SK-N-SH treated with all-trans-retinoic acid at 6 μM for 48 hours (cell line): Measurements from ENCODE around the gene KRT82.

ENCODE experiments used
- ATAC-seq: fragments of 200-7000 bp; cut with Tn5 transposase; 3 replicates; pipeline ENCODE4 v1.9.1; 2020; ENCODE audit warnings: mild to moderate bottlenecking, moderate library complexity
- ARNTL ChIP-seq: fragments of 450-650 bp; formaldehyde crosslinking; IDR thresholded peaks from 2 replicates; pipeline ENCODE4 v1.5.0; 2020; ENCODE audit warnings: low read depth, mild to moderate bottlenecking, moderate library complexity, borderline replicate concordance
- BACH2 ChIP-seq: fragments of 250-450 bp; sonication (Bioruptor Pico); IDR thresholded peaks from 2 replicates; pipeline ENCODE4 v1.9.0; 2021; ENCODE audit warnings: mild to moderate bottlenecking, borderline replicate concordance
- CSDC2 ChIP-seq: fragments of 250-450 bp; sonication (Bioruptor Pico); IDR thresholded peaks from 2 replicates; pipeline ENCODE4 v1.5.0; 2020; ENCODE audit warnings: mild to moderate bottlenecking, moderate library complexity
- ESRRG ChIP-seq: fragments of 250-450 bp; sonication (Bioruptor Pico); IDR thresholded peaks from 2 replicates; pipeline ENCODE4 v1.6.1; 2021; ENCODE audit warnings: mild to moderate bottlenecking
- GLIS3 ChIP-seq: fragments of 250-450 bp; sonication (Bioruptor Pico); IDR thresholded peaks from 2 replicates; pipeline ENCODE4 v1.5.0; 2020; ENCODE audit warnings: mild to moderate bottlenecking, moderate library complexity
- ISL1 ChIP-seq: fragments of 250-450 bp; sonication (Bioruptor Pico); IDR thresholded peaks from 2 replicates; pipeline ENCODE4 v2.1.2; 2022; ENCODE audit warnings: mild to moderate bottlenecking, moderate library complexity
- OSR1 ChIP-seq: fragments of 250-450 bp; sonication (Bioruptor Pico); IDR thresholded peaks from 2 replicates; pipeline ENCODE4 v1.8.0; 2022; ENCODE audit warnings: moderate library complexity, mild to moderate bottlenecking, inconsistent platforms
- PPARA ChIP-seq: fragments of 250-450 bp; sonication (Bioruptor Pico); IDR thresholded peaks from 2 replicates; pipeline ENCODE4 v1.5.0; 2020; ENCODE audit warnings: mild to moderate bottlenecking, borderline replicate concordance
- RARB ChIP-seq: fragments of 250-450 bp; sonication (Bioruptor Pico); IDR thresholded peaks from 2 replicates; pipeline ENCODE4 v1.8.0; 2021; ENCODE audit warnings: mild to moderate bottlenecking, moderate library complexity
- SNAI2 ChIP-seq: fragments of 250-450 bp; sonication (Bioruptor Pico); IDR thresholded peaks from 2 replicates; pipeline ENCODE4 v1.5.0; 2020; ENCODE audit warnings: mild to moderate bottlenecking, moderate library complexity
- TCF4 ChIP-seq: fragments of 250-450 bp; sonication (Bioruptor Pico); IDR thresholded peaks from 2 replicates; pipeline ENCODE4 v1.8.0; 2021; ENCODE audit warnings: mild to moderate bottlenecking, moderate library complexity, borderline replicate concordance
- ZC3H10 ChIP-seq: fragments of 250-450 bp; sonication (Bioruptor Pico); IDR thresholded peaks from 2 replicates; pipeline ENCODE4 v1.5.1; 2021; ENCODE audit warnings: mild to moderate bottlenecking, moderate library complexity
- ZFP3 ChIP-seq: fragments of 250-450 bp; sonication (Bioruptor Pico); IDR thresholded peaks from 2 replicates; pipeline ENCODE4 v1.5.0; 2020; ENCODE audit warnings: mild to moderate bottlenecking, moderate library complexity
- ZFP30 ChIP-seq: fragments of 450-650 bp; formaldehyde crosslinking; IDR thresholded peaks from 2 replicates; pipeline ENCODE4 v1.5.0; 2022; ENCODE audit warnings: mild to moderate bottlenecking, moderate library complexity
- ZNF565 ChIP-seq: fragments of 450-650 bp; formaldehyde crosslinking; conservative IDR thresholded peaks from 2 replicates; pipeline ENCODE4 v1.5.0; 2020; ENCODE audit warnings: low read depth, mild to moderate bottlenecking, moderate library complexity
- ZNF70 ChIP-seq: fragments of 450-650 bp; formaldehyde crosslinking; IDR thresholded peaks from 2 replicates; pipeline ENCODE4 v1.5.0; 2020; ENCODE audit warnings: mild to moderate bottlenecking, moderate library complexity
- ZNF8 ChIP-seq: fragments of 450-650 bp; formaldehyde crosslinking; IDR thresholded peaks from 2 replicates; pipeline ENCODE4 v1.5.0; 2020; ENCODE audit warnings: mild to moderate bottlenecking, moderate library complexity
- TF ChIP-seq, protein P1 (sequence below): fragments of 250-450 bp; sonication (Bioruptor Pico); IDR thresholded peaks from 2 replicates; pipeline ENCODE4 v1.5.1; 2020; ENCODE audit warnings: low read depth, mild to moderate bottlenecking, moderate library complexity
- TF ChIP-seq, protein P2 (sequence below): fragments of 250-450 bp; sonication (Bioruptor Pico); IDR thresholded peaks from 2 replicates; pipeline ENCODE4 v1.5.0; 2020; ENCODE audit warnings: mild to moderate bottlenecking, moderate library complexity
- TF ChIP-seq, protein P3 (sequence below): fragments of 250-450 bp; sonication (Bioruptor Pico); IDR thresholded peaks from 2 replicates; pipeline ENCODE4 v1.8.0; 2021; ENCODE audit warnings: low read depth, mild to moderate bottlenecking, moderate library complexity, borderline replicate concordance
- TF ChIP-seq, protein P4 (sequence below): fragments of 250-450 bp; sonication (Bioruptor Pico); IDR thresholded peaks from 2 replicates; pipeline ENCODE4 v1.8.0; 2020; ENCODE audit warnings: mild to moderate bottlenecking, moderate library complexity, borderline replicate concordance

The KRT82 gene

DNA sequence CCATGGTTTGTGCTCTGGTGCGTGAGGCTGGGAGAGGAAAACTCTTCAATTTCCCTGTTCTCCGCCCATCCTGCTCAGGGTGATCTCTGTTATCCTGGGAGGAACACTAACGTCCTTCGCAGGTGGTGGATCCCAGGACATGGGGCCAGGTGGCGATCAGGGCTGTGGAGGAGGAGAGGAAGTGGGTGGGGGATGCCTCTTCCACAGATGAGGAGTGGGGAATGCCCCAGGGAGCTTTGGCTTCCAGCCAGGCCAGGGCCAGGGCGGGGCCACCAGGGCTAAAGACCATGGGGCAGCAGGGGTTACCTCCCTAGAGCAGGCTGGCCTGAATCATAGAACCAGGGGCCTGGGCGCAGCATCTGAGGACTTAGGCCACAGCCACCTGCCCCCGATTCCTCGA lies 31.4 kb upstream of the KRT82 start (continued):
- TF ChIP-seq, protein P1, sequence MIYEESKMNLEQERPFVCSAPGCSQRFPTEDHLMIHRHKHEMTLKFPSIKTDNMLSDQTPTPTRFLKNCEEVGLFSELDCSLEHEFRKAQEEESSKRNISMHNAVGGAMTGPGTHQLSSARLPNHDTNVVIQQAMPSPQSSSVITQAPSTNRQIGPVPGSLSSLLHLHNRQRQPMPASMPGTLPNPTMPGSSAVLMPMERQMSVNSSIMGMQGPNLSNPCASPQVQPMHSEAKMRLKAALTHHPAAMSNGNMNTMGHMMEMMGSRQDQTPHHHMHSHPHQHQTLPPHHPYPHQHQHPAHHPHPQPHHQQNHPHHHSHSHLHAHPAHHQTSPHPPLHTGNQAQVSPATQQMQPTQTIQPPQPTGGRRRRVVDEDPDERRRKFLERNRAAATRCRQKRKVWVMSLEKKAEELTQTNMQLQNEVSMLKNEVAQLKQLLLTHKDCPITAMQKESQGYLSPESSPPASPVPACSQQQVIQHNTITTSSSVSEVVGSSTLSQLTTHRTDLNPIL, result no peak
- TF ChIP-seq ARNTL (CRISPR knock-in tag), result no peak
- TF ChIP-seq ISL1 (CRISPR knock-in tag), result no peak
- TF ChIP-seq ZFP3 (CRISPR knock-in tag), result no peak

DNA sequence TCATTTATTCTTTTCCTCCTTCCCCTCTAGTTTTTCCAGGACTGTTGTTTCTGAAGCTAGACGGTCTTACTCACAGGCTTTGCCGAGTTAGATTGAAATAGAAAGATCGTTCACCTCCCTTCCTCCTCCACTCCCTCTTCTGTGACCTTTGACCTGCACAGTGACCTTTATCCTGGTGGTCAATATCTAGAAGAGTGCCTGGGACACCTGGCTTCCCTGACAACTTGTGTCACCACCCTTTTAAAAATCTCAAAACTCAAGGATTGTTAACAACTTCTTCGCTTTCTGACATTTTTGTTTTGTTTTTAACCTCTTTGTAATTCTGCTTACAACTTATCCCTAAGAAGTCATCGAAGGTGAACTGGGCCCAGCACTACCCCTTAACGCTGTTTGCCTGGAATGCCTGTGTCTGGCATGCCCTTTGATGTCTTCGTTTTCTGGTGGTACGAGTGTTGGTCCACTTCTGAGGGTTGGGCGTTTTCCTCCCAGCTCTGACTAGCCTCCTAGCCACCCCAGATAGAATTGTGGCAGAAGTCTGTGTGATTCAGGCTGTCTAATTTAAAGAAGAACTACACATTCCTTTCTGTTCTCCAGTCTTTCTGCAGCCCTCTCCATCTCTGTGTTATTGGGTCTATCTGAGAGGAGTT lies 30.8 kb upstream of the KRT82 start:
- TF ChIP-seq SNAI2 (no peak), ZFP30 (CRISPR knock-in tag) (no peak), PPARA (CRISPR knock-in tag) (no peak), TCF4 (CRISPR knock-in tag) (no peak), ARNTL (CRISPR knock-in tag) (no peak), ZNF565 (CRISPR knock-in tag) (no peak), ZC3H10 (CRISPR knock-in tag) (no peak), OSR1 (no peak), ISL1 (CRISPR knock-in tag) (no peak), CSDC2 (CRISPR knock-in tag) (no peak), ZNF8 (CRISPR knock-in tag) (no peak), BACH2 (CRISPR knock-in tag) (no peak), GLIS3 (CRISPR knock-in tag) (no peak), ZFP3 (CRISPR knock-in tag) (no peak)
- TF ChIP-seq, protein P2, sequence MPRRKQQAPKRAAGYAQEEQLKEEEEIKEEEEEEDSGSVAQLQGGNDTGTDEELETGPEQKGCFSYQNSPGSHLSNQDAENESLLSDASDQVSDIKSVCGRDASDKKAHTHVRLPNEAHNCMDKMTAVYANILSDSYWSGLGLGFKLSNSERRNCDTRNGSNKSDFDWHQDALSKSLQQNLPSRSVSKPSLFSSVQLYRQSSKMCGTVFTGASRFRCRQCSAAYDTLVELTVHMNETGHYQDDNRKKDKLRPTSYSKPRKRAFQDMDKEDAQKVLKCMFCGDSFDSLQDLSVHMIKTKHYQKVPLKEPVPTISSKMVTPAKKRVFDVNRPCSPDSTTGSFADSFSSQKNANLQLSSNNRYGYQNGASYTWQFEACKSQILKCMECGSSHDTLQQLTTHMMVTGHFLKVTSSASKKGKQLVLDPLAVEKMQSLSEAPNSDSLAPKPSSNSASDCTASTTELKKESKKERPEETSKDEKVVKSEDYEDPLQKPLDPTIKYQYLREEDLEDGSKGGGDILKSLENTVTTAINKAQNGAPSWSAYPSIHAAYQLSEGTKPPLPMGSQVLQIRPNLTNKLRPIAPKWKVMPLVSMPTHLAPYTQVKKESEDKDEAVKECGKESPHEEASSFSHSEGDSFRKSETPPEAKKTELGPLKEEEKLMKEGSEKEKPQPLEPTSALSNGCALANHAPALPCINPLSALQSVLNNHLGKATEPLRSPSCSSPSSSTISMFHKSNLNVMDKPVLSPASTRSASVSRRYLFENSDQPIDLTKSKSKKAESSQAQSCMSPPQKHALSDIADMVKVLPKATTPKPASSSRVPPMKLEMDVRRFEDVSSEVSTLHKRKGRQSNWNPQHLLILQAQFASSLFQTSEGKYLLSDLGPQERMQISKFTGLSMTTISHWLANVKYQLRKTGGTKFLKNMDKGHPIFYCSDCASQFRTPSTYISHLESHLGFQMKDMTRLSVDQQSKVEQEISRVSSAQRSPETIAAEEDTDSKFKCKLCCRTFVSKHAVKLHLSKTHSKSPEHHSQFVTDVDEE (CRISPR knock-in tag), result no peak
- TF ChIP-seq, protein P1, result no peak
- TF ChIP-seq, protein P3, sequence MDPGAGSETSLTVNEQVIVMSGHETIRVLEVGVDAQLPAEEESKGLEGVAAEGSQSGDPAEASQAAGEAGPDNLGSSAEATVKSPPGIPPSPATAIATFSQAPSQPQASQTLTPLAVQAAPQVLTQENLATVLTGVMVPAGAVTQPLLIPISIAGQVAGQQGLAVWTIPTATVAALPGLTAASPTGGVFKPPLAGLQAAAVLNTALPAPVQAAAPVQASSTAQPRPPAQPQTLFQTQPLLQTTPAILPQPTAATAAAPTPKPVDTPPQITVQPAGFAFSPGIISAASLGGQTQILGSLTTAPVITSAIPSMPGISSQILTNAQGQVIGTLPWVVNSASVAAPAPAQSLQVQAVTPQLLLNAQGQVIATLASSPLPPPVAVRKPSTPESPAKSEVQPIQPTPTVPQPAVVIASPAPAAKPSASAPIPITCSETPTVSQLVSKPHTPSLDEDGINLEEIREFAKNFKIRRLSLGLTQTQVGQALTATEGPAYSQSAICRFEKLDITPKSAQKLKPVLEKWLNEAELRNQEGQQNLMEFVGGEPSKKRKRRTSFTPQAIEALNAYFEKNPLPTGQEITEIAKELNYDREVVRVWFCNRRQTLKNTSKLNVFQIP (CRISPR knock-in tag), result no peak
- TF ChIP-seq, protein P4, sequence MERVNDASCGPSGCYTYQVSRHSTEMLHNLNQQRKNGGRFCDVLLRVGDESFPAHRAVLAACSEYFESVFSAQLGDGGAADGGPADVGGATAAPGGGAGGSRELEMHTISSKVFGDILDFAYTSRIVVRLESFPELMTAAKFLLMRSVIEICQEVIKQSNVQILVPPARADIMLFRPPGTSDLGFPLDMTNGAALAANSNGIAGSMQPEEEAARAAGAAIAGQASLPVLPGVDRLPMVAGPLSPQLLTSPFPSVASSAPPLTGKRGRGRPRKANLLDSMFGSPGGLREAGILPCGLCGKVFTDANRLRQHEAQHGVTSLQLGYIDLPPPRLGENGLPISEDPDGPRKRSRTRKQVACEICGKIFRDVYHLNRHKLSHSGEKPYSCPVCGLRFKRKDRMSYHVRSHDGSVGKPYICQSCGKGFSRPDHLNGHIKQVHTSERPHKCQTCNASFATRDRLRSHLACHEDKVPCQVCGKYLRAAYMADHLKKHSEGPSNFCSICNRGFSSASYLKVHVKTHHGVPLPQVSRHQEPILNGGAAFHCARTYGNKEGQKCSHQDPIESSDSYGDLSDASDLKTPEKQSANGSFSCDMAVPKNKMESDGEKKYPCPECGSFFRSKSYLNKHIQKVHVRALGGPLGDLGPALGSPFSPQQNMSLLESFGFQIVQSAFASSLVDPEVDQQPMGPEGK, result no peak
- no peak for ATAC-seq

DNA sequence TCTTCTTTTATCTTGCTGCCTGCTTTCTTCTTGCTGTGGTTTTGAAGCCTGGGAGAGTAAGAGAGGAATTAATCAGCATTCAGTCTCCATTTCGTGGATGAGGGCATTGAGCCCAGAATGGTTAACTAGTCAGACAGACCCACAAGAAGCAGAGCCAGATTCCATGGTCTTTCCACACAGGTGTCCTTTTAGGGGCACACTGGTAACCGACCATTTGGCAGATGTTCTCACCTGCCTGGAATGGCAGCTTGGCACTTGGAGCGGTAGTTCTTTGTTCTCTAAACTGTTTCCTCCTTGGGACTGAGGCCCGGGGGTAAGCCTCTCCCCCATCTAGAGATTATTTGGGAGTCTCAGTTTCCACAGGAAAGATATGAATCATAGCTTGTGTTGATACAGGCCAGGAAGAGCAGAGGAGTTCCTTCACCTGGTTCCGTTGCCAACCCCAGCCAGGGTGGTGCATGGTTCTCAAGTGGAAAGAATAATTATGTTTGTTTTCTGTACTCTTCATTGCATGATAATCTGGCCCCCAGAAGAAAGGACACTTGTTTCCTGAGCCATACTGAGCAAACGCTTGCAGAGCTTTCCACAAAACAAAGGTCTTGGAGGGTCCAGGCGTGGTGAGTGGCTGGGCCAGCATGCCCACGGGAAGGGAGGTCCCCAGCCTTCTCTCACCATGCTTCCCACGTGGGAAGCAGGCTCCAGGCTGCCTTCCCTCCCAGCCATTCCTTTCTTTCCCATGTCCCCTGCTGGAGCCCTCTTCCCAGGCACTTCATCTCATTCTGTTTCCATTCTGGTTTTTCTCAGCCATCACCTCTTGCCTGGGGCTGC lies 30.1 kb upstream of the KRT82 start:
- no peak for TF ChIP-seq ESRRG (CRISPR knock-in tag)
- TF ChIP-seq ZNF70, result no peak
- TF ChIP-seq, protein P4, result no peak
- TF ChIP-seq, protein P1, result no peak
- no peak for TF ChIP-seq ZNF8 (CRISPR knock-in tag)
- no peak for TF ChIP-seq RARB (CRISPR knock-in tag)
- no peak for TF ChIP-seq PPARA (CRISPR knock-in tag)
- TF ChIP-seq ZFP30 (CRISPR knock-in tag), result no peak
- TF ChIP-seq ARNTL (CRISPR knock-in tag), result no peak
- no peak for ATAC-seq
